PC-3 (cell line): ENCODE data around the gene TIGD4.
A peak's percentile ranks its signal among the peaks of the same experiment; 100 is the strongest.

Source experiments
- EZH2 ChIP-seq: fragments of 300-600 bp; sonication (generic); IDR thresholded peaks from one replicate; pipeline ENCODE4 v1.6.1; 2017; ENCODE audit warnings: antibody characterized with exemption, mild to moderate bottlenecking, low read length; ENCODE audit not compliant: unreplicated experiment
- TF ChIP-seq, protein P1 (sequence below): fragments of 300-600 bp; sonication (generic); conservative IDR thresholded peaks from 2 replicates; pipeline ENCODE4 v1.5.1; 2017; ENCODE audit warnings: antibody characterized with exemption, low read depth, mild to moderate bottlenecking, low read length

DNA sequence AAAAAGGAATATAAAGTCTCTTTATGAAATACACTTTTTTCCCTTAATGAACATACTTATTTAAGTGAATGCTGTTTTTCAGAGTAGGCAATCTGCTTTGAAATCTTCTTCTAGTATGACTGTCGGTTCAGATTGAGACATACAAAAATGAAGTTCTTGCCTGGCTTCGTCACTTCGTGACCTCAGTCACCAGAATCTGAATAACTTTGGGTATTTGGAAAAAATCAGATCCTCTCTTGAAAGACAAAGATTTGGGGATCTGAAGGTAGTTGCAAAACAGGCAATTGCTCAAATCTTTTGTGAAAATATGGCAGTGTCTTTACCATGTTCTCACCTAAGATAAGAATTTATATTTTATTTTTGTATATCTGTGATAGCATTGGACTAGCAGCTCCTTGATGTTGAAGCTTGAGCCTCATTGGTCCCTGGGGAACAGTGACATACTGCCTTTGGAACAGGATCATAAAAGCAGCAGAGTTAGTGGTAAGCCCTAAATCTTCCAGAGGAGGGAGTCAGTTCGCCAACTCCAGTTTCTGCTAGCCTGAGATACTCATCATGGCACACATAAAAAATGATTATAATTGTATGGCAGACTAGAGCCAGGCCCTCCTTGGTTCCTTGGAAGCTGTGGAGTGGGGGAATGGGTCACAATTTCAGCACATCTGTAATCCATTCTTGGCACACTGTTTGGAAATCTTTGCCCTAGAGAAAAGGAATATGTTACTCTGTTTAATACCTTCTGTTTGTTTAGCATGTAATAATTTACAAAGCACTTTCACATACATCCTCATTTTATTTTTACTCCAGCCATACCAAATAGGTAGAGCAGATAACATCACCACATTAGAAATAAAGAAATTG is 5.2 kb upstream of the TIGD4 start:
- TF ChIP-seq, protein P1, sequence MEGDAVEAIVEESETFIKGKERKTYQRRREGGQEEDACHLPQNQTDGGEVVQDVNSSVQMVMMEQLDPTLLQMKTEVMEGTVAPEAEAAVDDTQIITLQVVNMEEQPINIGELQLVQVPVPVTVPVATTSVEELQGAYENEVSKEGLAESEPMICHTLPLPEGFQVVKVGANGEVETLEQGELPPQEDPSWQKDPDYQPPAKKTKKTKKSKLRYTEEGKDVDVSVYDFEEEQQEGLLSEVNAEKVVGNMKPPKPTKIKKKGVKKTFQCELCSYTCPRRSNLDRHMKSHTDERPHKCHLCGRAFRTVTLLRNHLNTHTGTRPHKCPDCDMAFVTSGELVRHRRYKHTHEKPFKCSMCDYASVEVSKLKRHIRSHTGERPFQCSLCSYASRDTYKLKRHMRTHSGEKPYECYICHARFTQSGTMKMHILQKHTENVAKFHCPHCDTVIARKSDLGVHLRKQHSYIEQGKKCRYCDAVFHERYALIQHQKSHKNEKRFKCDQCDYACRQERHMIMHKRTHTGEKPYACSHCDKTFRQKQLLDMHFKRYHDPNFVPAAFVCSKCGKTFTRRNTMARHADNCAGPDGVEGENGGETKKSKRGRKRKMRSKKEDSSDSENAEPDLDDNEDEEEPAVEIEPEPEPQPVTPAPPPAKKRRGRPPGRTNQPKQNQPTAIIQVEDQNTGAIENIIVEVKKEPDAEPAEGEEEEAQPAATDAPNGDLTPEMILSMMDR: peak; percentile 36; the same call in 1 of the 2 replicates
- no peak for TF ChIP-seq EZH2
